Ascending aorta (tissue), 2 donors: ENCODE data around the gene RAB1A. TPM values are rescaled to one million over a fixed set of nuclear protein-coding genes. Genes with fewer than 3 reads are reported as not detected.

ENCODE experiments used
- DNase-seq, 2 donors: peaks; one replicate each; pipeline ENCODE4 v3.0.0-alpha.2; 2019; ENCODE audit warnings: low spot score in 2 of 2
- H3K27ac ChIP-seq, 2 donors: fragments of 200-600 bp; sonication (generic); one replicate each; pipeline ENCODE4 v1.5.1; 2016 to 2017; ENCODE audit warnings: mild to moderate bottlenecking in 1 of 2
- H3K27me3 ChIP-seq: fragments of 200-600 bp; sonication (generic); one replicate; pipeline ENCODE4 v1.5.1; 2017
- H3K36me3 ChIP-seq, 2 donors: fragments of 200-600 bp; sonication (generic); one replicate each; pipeline ENCODE4 v1.5.1; 2016
- H3K4me1 ChIP-seq, 2 donors: fragments of 200-600 bp; sonication (generic); one replicate each; pipeline ENCODE4 v1.5.1; 2016 to 2017; ENCODE audit warnings: mild to moderate bottlenecking in 1 of 2
- H3K4me3 ChIP-seq, 2 donors: fragments of 200-600 bp; sonication (generic); one replicate each; pipeline ENCODE4 v1.5.1; 2016 to 2017; ENCODE audit warnings: mild to moderate bottlenecking in 1 of 2
- H3K9me3 ChIP-seq, 2 donors: fragments of 200-600 bp; sonication (generic); one replicate each; pipeline ENCODE4 v1.5.1; 2016
- CTCF ChIP-seq, 3 experiments: fragments of 200-600 bp in 2 of 3; fragments of 450-650 bp in 1 of 3; sonication (generic) in 2 of 3; IDR thresholded peaks; one replicate each; pipeline ENCODE4 v1.5.1; 2016 to 2019; ENCODE audit warnings: antibody characterized with exemption in 3 of 3, mild to moderate bottlenecking in 1 of 3, moderate library complexity in 1 of 3
- intact Hi-C: fragments of 100-400 bp; cut with DNase I; formaldehyde crosslinking; loops from one replicate; pipeline ENCODE4 v1.15.1; 2023
- total RNA-seq: library from RNA; depleted of rRNA; stranded (reverse); fragments of >200 nt; gene quantifications from one replicate; pipeline ENCODE4 v1.1.0, GENCODE V29; 2016

The RAB1A gene
- total RNA-seq, 1 donor from 2014 or later: 56.4 TPM

- H3K4me1 ChIP-seq: peaks cover 6 to 17% of the 10 kb centered on the region in 2 donors
- no peaks in the 10 kb centered on the region for H3K9me3 ChIP-seq
- no peak overlapping the region for H3K4me3 ChIP-seq
- DNase-seq: no peak
- TF ChIP-seq CTCF (IDR thresholded peaks at IDR 0.05): no peak
- H3K27me3 ChIP-seq: no peaks in the 10 kb centered on the region
- H3K27ac ChIP-seq: peak overlapping the region; percentile 62 to 68
- intact Hi-C loops: no loop called here
- peaks cover 62 to 63% of the 10 kb centered on the region in 2 donors for H3K36me3 ChIP-seq
These were observed 54.7 kb downstream of the RAB1A start for GRCh38 chr2:65075176-65075575.

- H3K27me3 ChIP-seq: no peaks in the 10 kb centered on the region
- no peak for TF ChIP-seq CTCF (IDR thresholded peaks at IDR 0.05)
- no peak overlapping the region for H3K4me3 ChIP-seq
- DNase-seq: peak in 1 of 2 donors; percentile 37
- no peak overlapping the region for H3K27ac ChIP-seq
- intact Hi-C loops: no loop called here
- no peaks in the 10 kb centered on the region for H3K9me3 ChIP-seq
- peaks cover 50 to 53% of the 10 kb centered on the region in 2 donors for H3K36me3 ChIP-seq
- peaks cover 6 to 28% of the 10 kb centered on the region in 2 donors for H3K4me1 ChIP-seq
These were observed 55.9 kb downstream of the RAB1A start for GRCh38 chr2:65073879-65074565.

GRCh38 chr2:65072181-65072970 lies 57.5 kb downstream of the RAB1A start:
- intact Hi-C loops: no loop called here
- peaks cover 6 to 40% of the 10 kb centered on the region in 2 donors for H3K4me1 ChIP-seq

GRCh38 chr2:65071499-65072180 lies 58.3 kb downstream of the RAB1A start:
- Histone ChIP-seq H3K9me3 (no peaks in the 10 kb centered on the region), H3K27ac (peak overlapping the region in 1 of 2 donors; percentile 27), H3K27me3 (no peaks in the 10 kb centered on the region), H3K36me3 (peaks cover 33 to 36% of the 10 kb centered on the region in 2 donors), H3K4me3 (no peak overlapping the region), H3K4me1 (peaks cover 6 to 40% of the 10 kb centered on the region in 2 donors)
- intact Hi-C loops: no loop called here
- no peak for TF ChIP-seq CTCF (IDR thresholded peaks at IDR 0.05)
- DNase-seq: no peak

More at GRCh38 chr2:65072181-65072970, 57.5 kb downstream of the RAB1A start:
- Histone ChIP-seq H3K36me3 (peaks cover 36 to 37% of the 10 kb centered on the region in 2 donors), H3K9me3 (no peaks in the 10 kb centered on the region), H3K27ac (peak overlapping the region in 1 of 2 donors; percentile 27), H3K27me3 (no peaks in the 10 kb centered on the region), H3K4me3 (no peak overlapping the region)
- no peak for DNase-seq
- no peak for TF ChIP-seq CTCF (IDR thresholded peaks at IDR 0.05)

GRCh38 chr2:65070856-65071255 lies 59.0 kb downstream of the RAB1A start:
- Histone ChIP-seq H3K9me3 (no peaks in the 10 kb centered on the region), H3K4me1 (peaks cover 3 to 35% of the 10 kb centered on the region in 2 donors), H3K27ac (peak overlapping the region in 1 of 2 donors; percentile 67), H3K4me3 (no peak overlapping the region), H3K36me3 (peaks cover 33 to 36% of the 10 kb centered on the region in 2 donors), H3K27me3 (no peaks in the 10 kb centered on the region)
- TF ChIP-seq CTCF (IDR thresholded peaks at IDR 0.05): no peak
- no peak for DNase-seq
- intact Hi-C loops: no loop called here
